Epidermal melanocyte (primary cell): ENCODE data around the gene CDC42EP1.
"Not testable (repeated sequence)": the region's sequence is repeated elsewhere in the genome, so short reads cannot be mapped to it uniquely, and the experiment has no call there.

ENCODE experiments used
- DNase-seq: peaks from one replicate; pipeline ENCODE4 v3.0.0; 2011; ENCODE audit warnings: low spot score; ENCODE audit not compliant: insufficient read length

CDC42EP1 gene, protein sequence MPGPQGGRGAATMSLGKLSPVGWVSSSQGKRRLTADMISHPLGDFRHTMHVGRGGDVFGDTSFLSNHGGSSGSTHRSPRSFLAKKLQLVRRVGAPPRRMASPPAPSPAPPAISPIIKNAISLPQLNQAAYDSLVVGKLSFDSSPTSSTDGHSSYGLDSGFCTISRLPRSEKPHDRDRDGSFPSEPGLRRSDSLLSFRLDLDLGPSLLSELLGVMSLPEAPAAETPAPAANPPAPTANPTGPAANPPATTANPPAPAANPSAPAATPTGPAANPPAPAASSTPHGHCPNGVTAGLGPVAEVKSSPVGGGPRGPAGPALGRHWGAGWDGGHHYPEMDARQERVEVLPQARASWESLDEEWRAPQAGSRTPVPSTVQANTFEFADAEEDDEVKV

DNA sequence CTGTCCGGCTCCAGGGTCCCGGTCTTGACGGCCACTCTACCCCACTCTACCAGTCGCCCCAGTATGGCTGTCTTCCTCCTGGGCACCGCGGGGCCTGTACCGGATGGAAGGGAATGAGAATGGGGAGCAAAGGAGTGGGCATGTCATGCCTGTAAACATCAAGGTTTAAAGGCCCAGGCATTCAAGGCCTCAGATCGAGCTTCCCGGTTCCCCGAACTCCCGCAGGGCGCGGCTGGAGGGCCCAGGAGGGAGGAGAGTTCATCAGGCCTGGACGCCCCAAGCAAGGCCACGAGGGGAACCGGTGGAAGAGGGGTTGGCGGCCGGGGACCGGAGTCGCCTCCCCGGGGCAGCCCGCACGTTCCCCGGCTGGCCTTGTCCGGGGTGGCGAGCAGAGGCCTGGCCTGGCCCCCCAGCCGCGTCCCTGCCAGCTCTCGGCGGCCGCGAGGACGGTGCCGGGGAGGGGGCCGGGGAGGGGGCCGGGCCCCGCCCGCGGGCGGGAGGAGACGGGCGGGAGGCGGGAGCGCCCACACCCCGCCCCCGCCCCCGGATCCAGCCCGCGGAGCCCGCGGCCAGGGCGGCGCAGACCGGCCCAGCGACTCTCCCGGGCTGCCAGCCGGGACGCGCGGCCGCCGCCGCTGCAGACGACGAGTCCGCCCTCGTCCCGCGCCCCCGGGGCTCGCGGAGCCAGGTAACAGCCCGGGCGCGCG, at the start of gene CDC42EP1:
CDC42EP1 (plus strand) TSS at position 580 of the 707 bp plus-strand sequence. CDS start 5,870 bp downstream, outside the sequence.
- DNase-seq: no peak

DNA sequence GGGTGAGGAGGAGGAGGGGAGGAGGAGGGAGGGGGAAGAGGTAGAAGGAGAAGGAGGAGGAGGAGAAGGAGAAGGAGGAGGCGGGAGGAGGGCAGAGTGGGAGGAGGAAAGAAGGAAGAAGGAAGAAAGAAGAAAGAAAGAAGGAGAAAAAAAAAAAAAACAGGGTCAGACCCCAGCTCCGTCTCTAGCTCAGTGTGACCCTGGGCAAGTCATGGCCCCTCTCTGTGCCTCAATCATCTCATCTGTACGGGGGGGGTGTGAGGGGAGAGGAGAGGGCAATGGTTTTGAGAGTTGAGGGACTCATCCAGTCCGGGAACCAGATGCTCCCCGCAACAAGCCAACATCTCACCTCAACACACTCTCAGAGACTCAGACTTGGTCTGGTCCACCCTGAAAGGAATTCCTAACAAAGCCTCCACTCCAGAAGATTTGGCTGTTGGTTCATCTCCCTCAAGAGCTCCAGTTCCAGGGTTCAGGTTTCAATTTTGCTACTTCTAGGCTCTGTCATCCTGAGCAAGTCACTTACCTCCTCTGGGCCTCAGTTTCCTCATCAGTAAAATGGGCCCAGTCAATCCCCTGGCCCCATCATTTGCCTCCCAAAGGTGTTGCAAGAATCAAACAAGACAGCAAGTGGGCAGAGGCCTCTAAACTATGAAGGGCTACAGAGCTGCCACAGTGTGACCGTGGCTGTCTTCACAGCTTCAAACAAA, 48.7 kb upstream of the CDC42EP1 start:
- DNase-seq: no peak

DNA sequence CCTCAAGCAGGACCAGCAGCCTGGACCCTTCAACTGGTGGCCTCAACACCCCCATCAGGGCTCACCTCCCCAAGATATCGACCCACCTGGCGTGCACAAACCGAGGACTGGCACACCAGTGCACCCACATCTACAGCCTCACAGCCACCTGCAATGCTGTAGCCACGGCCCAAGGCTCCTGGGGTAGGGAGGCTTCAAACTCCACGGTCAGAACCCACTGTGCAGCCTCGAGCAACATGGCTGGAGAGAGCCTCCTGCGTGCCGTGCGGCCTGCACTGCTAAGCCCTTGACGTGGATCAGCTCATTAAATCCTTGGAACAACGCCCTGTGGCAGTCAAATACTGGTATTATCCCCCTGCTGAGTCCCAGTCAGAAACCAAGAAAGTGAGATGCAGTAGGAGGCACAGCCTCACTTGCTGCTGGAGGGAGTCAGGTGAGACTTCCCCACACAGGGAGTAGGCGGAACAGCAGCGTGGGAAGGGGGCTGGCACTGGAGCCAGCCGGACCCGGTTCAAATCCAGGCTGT, 45.7 kb upstream of the CDC42EP1 start:
- no peak for DNase-seq

DNA sequence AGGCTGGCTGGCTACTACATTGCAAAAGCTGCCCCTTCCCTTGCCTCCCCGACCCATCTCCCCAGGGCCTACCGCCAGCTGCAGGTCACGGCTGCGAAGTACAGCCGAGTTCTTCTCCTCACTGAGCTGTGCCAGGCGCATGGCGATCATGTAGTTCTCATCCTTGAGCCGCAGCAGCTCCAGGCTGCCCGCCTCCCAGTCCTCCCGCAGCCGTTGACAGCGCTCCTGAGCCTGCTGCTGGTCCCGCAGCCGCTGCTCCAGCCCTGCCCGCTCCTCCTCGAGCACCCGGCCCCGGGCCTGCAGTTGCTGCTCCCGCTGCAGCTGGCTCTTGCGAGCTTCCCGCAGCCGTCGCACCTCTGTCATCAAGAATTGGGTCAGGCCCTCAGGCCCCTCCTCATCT, 44.4 kb upstream of the CDC42EP1 start:
- DNase-seq: no peak

DNA sequence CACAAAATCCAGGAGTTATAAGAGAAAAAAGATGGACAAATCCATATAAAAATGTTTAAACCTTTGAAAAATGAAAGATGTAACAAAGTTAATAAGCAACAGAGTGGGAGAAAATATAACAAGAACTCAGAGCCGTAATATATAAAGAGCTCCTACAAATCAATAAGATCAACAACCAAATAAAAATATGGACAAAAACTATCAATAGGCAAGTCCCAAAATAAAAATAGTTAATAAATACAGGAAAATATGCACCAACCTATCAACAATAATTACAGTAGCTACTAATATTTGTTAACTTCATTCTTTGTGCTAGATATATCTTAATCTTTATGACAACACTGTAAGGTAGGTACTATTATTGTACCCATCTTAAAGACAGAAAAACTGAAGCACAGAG, 43.8 kb upstream of the CDC42EP1 start:
- no peak for DNase-seq

DNA sequence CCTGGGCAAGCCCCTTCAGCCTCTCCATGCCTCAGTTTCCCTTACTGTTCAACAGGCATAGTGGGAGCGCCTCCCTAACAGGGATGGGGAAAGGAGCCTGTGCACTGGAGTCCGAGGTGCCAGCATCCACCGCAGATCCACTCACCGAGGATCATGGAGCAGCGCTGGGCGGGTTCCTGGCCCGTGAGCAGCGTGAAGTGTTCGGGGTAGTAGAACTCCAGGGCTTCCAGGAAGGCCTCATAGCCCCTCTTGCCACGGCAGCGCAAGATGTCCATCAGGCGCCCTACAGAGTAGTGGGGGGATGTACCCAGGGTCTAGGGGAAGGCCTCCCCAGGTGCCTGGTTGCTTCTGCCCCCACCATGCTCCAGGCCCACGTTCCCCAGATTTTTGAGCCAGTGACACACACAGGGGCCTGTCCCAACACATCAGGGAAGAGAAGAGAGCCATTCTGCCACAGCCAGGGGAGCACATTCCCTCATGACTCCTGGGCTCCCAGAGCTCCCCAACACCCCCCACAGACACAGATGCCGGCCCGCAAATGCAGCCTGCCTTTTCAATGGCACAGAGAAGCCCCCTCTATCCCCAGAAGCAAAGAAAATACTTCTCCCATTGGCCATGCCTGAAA, 42.3 kb upstream of the CDC42EP1 start:
- DNase-seq: no peak

DNA sequence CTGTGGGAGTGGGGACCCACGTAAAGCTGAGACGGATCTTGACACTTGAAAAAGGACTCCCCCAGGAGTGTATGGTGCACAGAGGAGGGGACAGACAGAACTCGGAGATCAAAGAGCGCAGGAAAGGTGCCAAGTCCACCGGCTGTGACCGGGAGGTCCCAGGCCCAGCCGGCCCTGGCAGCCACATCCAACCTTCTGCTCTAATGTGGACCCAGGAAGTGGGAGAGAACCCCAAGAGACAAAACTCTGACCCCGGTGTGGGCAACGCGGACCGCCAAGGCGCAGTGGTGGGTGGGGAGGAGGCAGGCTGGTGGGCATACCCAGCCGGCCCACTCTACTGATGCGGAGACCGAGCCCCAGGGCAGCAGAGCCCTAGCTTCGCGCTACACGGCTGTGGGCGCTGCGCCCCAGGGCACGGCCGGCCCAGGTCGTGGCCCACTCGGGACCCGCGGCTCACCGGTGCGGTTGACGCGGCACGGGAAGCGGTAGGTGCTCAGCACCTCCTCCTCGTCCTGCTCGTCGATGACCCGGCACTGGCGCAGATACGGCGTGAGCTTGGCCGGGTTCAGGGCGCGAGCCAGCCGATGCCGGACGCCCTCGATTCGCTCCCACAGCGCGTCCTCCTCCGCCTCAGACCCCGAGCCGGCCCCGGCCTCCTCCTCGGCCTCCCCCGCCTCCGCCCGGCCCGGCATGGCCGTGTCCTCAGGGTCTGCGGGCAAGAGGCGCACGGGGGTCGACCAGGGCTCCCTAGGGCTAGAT, 41.6 kb upstream of the CDC42EP1 start:
- no peak for DNase-seq

DNA sequence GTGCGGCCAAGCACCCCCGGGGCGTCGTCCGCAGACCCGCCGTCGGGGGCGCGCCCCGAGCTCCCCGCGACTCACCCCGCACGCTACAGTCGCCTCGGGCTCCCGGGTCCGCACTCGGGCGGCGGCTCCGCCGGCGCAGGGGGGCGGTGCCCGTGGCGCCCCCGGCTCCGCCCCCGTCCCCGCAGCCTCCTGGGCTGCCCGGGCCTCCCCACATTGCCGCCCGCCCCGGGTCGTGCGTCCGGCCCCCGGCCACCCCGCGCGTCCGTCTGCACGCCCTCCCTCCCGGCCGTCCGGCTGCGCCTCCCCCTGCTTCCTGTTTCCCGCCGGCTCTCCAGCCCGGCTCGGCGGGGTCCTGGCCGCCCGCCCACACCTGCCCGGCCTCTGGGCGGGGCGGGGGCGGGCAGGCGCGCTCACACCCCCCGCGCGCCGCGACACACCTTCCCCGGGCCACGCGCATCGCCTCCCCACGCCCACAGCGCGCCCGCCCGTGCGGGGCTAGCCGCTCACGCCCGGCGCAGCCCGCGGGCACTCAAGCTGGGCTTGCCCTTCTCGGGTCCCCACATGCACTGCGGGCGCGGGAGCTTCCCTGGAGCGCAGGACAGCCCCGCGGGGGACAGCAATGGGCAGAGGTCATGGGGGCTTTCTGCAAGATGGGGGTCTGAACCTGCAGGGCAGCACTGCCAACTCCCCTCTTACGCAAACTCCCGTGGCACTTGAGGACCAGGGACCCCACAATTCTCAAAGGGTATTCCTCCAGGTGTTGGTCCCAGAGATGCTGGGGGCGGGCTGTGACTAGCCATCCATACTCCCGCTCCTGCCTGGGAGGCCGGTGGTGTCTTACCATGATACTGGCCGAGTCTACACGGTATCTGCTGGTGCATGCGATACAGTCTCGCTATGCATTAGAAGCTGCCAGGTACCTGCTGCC, 40.7 kb upstream of the CDC42EP1 start, which contains the start of gene CARD10:
CARD10 (minus strand) TSS at position 148 of the 928 bp plus-strand sequence. CDS start 215 bp downstream, outside the sequence.
- DNase-seq: no peak

DNA sequence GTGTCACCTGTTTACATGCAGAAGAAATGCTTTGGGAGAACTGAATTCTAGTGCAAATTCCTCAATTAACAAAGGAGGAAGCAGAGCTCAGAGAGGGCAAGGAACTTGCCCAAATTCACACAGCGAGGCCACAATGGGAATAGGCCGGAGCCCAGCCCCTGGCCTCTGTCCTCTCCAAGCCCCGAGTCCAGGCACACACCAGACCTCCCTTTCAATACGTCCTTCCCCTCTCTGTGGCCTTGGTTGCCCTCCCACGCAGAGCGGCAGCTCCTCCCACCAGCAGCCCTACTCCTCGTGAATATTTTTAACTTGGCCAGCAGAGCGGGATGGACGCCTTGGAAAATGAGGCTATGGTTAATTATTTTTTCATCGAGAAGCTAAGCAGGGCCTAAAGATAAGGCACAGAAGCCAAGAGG, 39.5 kb upstream of the CDC42EP1 start:
- no peak for DNase-seq

DNA sequence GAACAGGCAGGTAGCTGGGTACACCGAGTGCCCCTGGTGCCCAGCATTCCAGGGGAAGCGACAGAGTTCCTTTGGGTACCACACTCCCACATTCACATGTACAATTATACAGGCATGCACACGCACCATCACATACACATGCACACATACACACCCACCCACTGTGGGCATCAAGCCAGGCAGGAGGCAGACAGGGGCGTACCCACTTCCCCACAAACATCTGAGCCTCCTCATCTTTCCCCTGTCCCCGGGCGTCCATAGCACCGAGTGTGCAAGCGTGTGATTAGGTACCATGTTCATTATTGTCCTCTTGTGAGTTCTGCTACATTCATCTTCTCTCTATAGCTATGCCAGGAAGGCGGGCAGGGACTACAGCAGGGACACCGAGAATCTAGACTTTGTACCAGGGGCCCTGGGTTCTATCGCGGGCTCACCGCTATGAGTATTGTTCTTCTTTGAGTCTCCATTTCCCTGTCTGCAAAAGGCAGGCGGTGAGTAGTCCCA, 39.0 kb upstream of the CDC42EP1 start:
- no peak for DNase-seq

DNA sequence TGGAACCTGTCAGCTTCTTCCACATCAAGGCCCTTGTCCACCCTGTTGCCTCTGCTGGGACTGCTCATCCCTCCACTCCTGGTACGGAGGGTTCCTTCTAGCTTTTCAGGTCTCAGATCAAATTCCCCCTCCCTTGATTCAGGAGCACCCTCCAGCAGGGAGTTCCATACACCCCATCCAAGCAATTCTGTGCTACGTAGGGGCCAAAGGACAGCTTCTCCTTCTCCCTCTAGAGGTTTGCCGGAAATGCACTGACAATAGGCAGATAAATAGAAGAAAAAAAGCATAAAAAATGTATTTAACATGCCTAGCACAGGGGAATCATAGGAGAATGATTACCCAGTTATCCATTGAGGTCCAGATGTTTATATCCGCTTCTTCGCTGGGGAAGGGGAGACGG, 37.8 kb upstream of the CDC42EP1 start:
- DNase-seq: no peak

DNA sequence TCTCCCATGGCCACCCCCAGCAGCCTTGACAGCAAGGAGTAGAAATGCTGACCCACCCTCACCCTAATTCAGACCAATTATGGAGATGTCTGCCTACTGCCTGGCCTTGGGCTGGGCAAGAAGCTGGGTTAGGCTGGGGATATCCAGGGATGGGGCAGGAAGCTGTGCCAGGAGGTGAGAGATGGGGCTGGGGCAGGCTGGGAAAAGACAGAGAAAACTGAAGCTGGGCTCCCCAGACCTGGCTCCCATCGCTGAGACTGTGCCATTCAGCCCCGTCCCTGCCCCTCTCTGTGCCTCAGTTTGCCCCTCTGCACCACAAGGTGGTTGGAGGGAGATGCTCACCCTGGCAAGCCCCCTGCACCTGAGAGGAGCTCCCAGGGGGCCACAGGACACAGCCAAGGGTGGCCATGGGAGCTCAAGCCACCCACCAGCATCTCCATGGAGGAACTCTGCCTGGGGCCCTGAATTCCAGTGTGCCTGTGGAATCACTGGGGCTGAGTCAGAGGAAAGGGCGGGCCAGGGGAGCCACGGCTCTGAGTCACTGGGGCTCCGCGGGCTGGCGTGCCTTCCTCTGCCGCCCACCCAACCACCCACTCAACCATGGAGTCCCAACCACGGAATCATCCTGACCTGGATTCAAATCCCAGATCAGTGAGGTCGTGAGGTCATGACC, 35.1 kb upstream of the CDC42EP1 start:
- peak; percentile 56 for DNase-seq

DNA sequence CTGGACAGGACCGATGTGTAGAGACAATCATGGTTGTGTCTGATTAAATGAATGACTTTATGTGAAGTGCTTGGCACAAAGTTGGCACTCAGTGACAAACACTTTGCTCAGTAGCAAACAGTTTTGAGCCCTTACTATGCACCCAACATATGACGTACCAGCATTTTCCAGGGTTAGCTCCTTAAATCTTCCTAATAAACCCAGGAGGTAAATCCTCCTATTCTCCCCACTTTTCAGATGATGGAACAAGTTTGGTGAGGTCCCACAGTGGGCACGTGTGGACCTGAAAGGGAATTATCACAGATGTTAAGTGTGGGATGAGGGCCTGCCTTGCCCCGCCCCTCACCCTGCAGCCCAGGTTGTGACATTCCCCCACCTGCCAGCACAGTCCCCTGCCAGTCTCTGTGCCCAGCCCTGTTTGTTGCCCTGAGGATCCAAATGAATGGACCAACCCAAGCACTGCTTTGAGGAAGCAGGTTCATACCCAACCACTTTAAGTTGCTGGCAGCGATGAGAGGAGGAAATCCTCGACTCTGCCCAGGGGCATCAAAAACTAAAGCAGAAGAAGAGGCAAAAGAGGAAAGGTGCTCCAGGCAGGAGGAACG, 34.4 kb upstream of the CDC42EP1 start:
- DNase-seq: no peak

DNA sequence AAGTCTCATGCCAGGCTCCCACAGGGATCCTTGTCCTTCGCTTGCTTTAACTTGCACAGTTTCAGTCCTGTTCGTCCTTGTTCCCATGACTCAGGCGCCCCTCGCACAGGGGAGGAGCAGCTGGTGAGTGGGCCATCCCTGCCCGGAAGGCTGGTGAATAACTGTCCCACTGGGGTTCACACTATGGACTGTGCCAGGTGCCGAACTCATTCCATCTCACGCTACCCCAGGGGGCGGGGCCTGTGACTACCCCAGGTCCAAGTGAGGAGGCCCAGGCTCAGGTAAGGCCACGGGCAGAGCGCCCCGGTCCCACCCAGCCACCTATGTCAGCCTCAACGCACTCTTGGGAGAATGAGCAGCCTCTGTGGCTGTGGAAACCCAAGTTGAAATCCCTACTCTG, 33.9 kb upstream of the CDC42EP1 start:
- DNase-seq: no peak

DNA sequence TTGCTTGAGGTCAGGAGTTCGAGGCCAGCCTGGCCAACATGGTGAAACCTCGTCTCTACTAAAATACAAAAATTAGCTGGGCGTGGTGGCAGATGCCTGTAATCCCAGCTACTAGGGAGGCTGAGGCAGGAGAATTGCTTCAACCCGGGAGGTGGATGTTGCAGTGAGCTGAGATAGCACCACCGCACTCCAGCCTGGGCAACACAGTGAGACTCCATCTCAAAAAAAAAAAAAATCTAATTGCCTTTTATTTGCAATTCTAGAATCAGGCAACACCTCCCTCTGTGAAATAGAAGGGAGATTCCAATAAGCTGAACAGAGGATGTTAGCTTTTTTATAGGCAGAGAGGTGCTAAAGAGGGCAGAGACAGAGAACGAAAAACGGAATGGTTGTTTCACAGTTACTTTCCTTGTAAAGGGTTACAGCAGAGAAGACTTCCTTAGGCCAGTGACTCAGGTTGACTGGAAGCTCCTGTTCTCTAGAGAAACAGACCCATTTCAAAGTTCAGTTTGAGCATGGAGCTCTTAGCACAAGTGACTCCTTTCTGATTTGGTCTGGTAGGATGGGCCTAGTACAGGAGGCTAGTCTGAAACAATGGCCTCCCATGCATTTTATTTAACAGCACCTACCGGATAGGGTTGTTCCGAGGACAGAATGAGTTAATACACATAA, 33.1 kb upstream of the CDC42EP1 start:
- DNase-seq: not testable (repeated sequence)

DNA sequence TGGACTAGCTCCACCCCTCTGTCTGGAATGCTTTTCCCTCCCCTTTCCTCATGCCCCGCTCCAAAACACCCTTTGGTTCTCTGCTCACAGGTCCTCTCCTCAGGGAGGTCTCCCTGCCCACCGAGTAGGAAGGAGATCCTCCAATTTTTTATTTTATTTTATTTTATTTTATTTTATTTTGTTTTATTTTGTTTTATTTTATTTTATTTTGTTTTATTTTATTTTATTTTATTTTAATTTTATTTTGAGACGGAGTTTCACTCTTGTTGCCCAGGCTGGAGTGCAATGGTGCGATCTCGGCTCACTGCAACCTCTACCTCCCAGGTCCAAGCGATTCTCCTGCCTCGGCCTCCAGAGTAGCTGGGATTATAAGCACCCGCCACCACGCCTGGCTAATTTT, 32.3 kb upstream of the CDC42EP1 start:
- DNase-seq: not testable (repeated sequence)

DNA sequence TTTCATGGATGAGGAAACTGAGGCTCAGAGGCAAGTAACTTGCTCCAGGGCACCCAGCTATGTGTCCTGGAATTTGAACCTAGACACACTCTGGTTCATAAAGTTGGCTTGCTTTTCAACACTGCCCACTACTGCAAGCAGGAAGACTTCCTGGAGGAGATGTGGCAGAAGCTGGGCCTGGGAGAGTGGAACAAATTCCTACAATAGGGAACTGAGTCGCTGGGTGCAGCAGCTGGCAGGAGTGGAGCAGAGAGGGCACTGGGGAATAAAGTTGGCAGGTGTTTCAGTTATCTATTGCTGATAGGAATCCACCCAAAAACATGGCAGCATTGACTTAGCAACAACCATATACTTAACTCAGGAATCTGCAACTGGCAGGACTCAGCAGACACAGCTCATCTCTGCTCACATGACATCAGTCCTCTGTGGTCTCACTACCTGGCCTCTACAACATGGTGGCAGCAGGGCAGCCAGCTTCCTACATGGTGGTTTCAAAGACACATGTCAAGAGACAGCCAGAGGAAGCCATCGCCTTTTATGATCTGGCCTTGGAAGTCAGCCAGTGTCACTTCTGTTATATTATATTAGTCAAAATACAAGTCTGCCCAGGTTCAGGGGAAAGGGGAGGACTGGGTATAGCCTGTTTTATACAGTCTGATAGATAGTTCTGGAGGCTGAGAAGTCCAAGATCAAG, 30.5 kb upstream of the CDC42EP1 start:
- no peak for DNase-seq
